CD8-positive, alpha-beta memory T cell (primary cell): Measurements from ENCODE around the gene KCNN3. TPM values are rescaled to one million over a fixed set of nuclear protein-coding genes. Genes with fewer than 3 reads are reported as not detected.

Experiments used
- CTCF ChIA-PET: fragments of 350-600 bp; sonication (Branson Sonifier 250); formaldehyde crosslinking; loops from one replicate; lab custom pipeline; 2021; ENCODE audit warnings: antibody characterized with exemption; lab: Charles Lee
- POLR2A ChIA-PET: fragments of 350-600 bp; sonication (Branson Sonifier 250); formaldehyde crosslinking; loops from one replicate; lab custom pipeline; 2021; ENCODE audit warnings: antibody characterized with exemption; lab: Charles Lee
- DNase-seq, 5 donors: peaks; one replicate each; pipeline versions ENCODE4 v3.0.0 to v3.0.0-alpha.2; 2020 to 2022; ENCODE audit warnings: mixed read lengths in 1 of 5
- H3K27ac ChIP-seq: one replicate; pipeline ENCODE4 v1.7.0; 2013; ENCODE audit warnings: low read depth, mild to moderate bottlenecking, low read length, moderate library complexity
- H3K27me3 ChIP-seq: 2 replicates; pipeline ENCODE4 v1.7.0; 2013; ENCODE audit warnings: low read length, mild to moderate bottlenecking; ENCODE audit not compliant: insufficient read depth, poor library complexity, severe bottlenecking
- H3K36me3 ChIP-seq: 2 replicates; pipeline ENCODE4 v1.7.0; 2013; ENCODE audit warnings: mild to moderate bottlenecking, low read length, moderate library complexity; ENCODE audit not compliant: insufficient read depth
- H3K4me1 ChIP-seq: 2 replicates; pipeline ENCODE4 v1.7.0; 2013; ENCODE audit warnings: mild to moderate bottlenecking, low read length, moderate library complexity; ENCODE audit not compliant: insufficient read depth
- H3K4me3 ChIP-seq: 2 replicates; pipeline ENCODE4 v1.7.0; 2013; ENCODE audit warnings: mild to moderate bottlenecking, low read length
- H3K9me3 ChIP-seq: 2 replicates; pipeline ENCODE4 v1.7.0; 2013; ENCODE audit warnings: mild to moderate bottlenecking, low read length
- H3K27ac Mint-ChIP-seq, 8 donors: one replicate each; pipeline ENCODE4 v1.8.0; 2020 to 2021; ENCODE audit warnings: mixed read lengths in 8 of 8, mild to moderate bottlenecking in 6 of 8, inconsistent platforms in 3 of 8, moderate library complexity in 3 of 8
- H3K27me3 Mint-ChIP-seq, 2 donors: one replicate each; pipeline ENCODE4 v1.8.0; 2020 to 2021; ENCODE audit warnings: mixed read lengths in 2 of 2, mild to moderate bottlenecking in 1 of 2, moderate library complexity in 1 of 2
- H3K36me3 Mint-ChIP-seq, 3 donors: one replicate each; pipeline ENCODE4 v1.8.0; 2020 to 2021; ENCODE audit warnings: mixed read lengths in 3 of 3, inconsistent platforms in 1 of 3, mild to moderate bottlenecking in 1 of 3
- H3K4me1 Mint-ChIP-seq, 3 donors: one replicate each; pipeline ENCODE4 v1.8.0; 2020 to 2021; ENCODE audit warnings: mixed read lengths in 3 of 3, inconsistent platforms in 1 of 3, mild to moderate bottlenecking in 1 of 3
- H3K4me3 Mint-ChIP-seq, 7 donors: one replicate each; pipeline ENCODE4 v1.8.0; 2020 to 2021; ENCODE audit warnings: mixed read lengths in 7 of 7, mild to moderate bottlenecking in 6 of 7, moderate library complexity in 4 of 7, inconsistent platforms in 2 of 7
- H3K9me3 Mint-ChIP-seq, 5 donors: one replicate each; pipeline ENCODE4 v1.8.0; 2020 to 2022; ENCODE audit warnings: mixed read lengths in 5 of 5, mild to moderate bottlenecking in 3 of 5, moderate library complexity in 2 of 5, inconsistent platforms in 1 of 5
- polyA plus RNA-seq: library from polyadenylated mRNA; unstranded; fragments of 300-500 nt; fragmentation: Illumina TruSeq; gene quantifications from one replicate; pipeline ENCODE4 v1.2.3, GENCODE V29; 2021
- total RNA-seq, 2 experiments: library from RNA; stranded (reverse); gene quantifications; one replicate each; pipeline ENCODE4 v1.2.3, GENCODE V29; 2021

Gene KCNN3
- total and polyA plus RNA-seq, 3 experiments from 2014 or later = 0.18 to 0.22 TPM; not detected in 1

- H3K4me1 Mint-ChIP-seq = peaks cover 9 to 12% (median 10%) of the 10 kb centered on the region in 3 donors
- Histone ChIP-seq H3K4me3 (no peak overlapping the region), H3K9me3 (no peaks in the 10 kb centered on the region), H3K27me3 (no peaks in the 10 kb centered on the region), H3K36me3 (no peaks in the 10 kb centered on the region), H3K27ac (no peak overlapping the region), H3K4me1 (peaks cover 12% of the 10 kb centered on the region)
- H3K9me3 Mint-ChIP-seq = no peaks in the 10 kb centered on the region
- CTCF ChIA-PET = no interaction called here
- POLR2A ChIA-PET = no interaction called here
- H3K4me3 Mint-ChIP-seq = no peak overlapping the region
- H3K27me3 Mint-ChIP-seq = peaks cover 17 to 31% of the 10 kb centered on the region in 2 donors
- no peaks in the 10 kb centered on the region for H3K36me3 Mint-ChIP-seq
- DNase-seq = no peak
- H3K27ac Mint-ChIP-seq = peak overlapping the region in 1 of 8 donors; percentile 56
Measured at GRCh38 chr1:154764181-154764580, 105.9 kb downstream of the KCNN3 start.

- no peaks in the 10 kb centered on the region for H3K27me3 ChIP-seq
- Mint-ChIP-seq H3K27me3 (peaks cover 13 to 25% of the 10 kb centered on the region in 2 donors), H3K4me1 (peaks cover 13 to 19% (median 14%) of the 10 kb centered on the region in 3 donors), H3K36me3 (no peaks in the 10 kb centered on the region), H3K4me3 (peak overlapping the region in 4 of 7 donors; percentile 10 to 66 (median 56)), H3K9me3 (no peaks in the 10 kb centered on the region), H3K27ac (no peak overlapping the region)
- H3K4me1 ChIP-seq = peaks cover 22% of the 10 kb centered on the region
- peak; percentile 76 to 86 (median 77) for DNase-seq
- no peak overlapping the region for H3K27ac ChIP-seq
- ChIA-PET CTCF (interaction anchor here (0.8 to 4.0 kb wide), 39 partner anchors 10 to 281 kb away, joined by 3 to 29 read pairs (median 4); no protein-coding TSS in a partner anchor), POLR2A (interaction anchor here (1.0 kb wide), 1 partner anchor 201 kb away, joined by 5 read pairs; no protein-coding TSS in a partner anchor)
- no peaks in the 10 kb centered on the region for H3K36me3 ChIP-seq
- H3K4me3 ChIP-seq = peak overlapping the region; percentile 39
- H3K9me3 ChIP-seq = no peaks in the 10 kb centered on the region
Measured at GRCh38 chr1:154760469-154760933, 109.6 kb downstream of the KCNN3 start.

GRCh38 chr1:154759793-154760192 lies 110.3 kb downstream of the KCNN3 start:
- DNase-seq = no peak
- Histone ChIP-seq H3K27me3 (no peaks in the 10 kb centered on the region), H3K9me3 (no peaks in the 10 kb centered on the region), H3K4me3 (no peak overlapping the region), H3K4me1 (peaks cover 22% of the 10 kb centered on the region), H3K36me3 (no peaks in the 10 kb centered on the region), H3K27ac (no peak overlapping the region)
- H3K36me3 Mint-ChIP-seq = no peaks in the 10 kb centered on the region
- H3K4me3 Mint-ChIP-seq = peak overlapping the region in 3 of 7 donors; percentile 41 to 71 (median 66)
- H3K27ac Mint-ChIP-seq = no peak overlapping the region
- POLR2A ChIA-PET = interaction anchor here (1.0 kb wide), 1 partner anchor 200 kb away, joined by 5 read pairs; no protein-coding TSS in a partner anchor
- H3K9me3 Mint-ChIP-seq = no peaks in the 10 kb centered on the region
- CTCF ChIA-PET = interaction anchor here (0.8 to 4.0 kb wide), 32 partner anchors 9 to 281 kb away, joined by 3 to 29 read pairs (median 4); no protein-coding TSS in a partner anchor
- peaks cover 13 to 19% (median 14%) of the 10 kb centered on the region in 3 donors for H3K4me1 Mint-ChIP-seq
- peaks cover 7 to 18% of the 10 kb centered on the region in 2 donors for H3K27me3 Mint-ChIP-seq

- Histone ChIP-seq H3K36me3 (no peaks in the 10 kb centered on the region), H3K9me3 (no peaks in the 10 kb centered on the region), H3K4me3 (no peak overlapping the region), H3K27me3 (no peaks in the 10 kb centered on the region), H3K27ac (no peak overlapping the region), H3K4me1 (peaks cover 22% of the 10 kb centered on the region)
- Mint-ChIP-seq H3K4me1 (peaks cover 13 to 19% (median 14%) of the 10 kb centered on the region in 3 donors), H3K27me3 (peaks cover 6 to 18% of the 10 kb centered on the region in 2 donors), H3K4me3 (peak overlapping the region; percentile 5 to 71 (median 44)), H3K36me3 (no peaks in the 10 kb centered on the region), H3K9me3 (no peaks in the 10 kb centered on the region), H3K27ac (peak overlapping the region in 3 of 8 donors; percentile 11 to 47 (median 35))
- DNase-seq = peak in 2 of 5 donors; percentile 21 to 61
- POLR2A ChIA-PET = interaction anchor here (0.6 kb wide), 1 partner anchor 32 kb away, joined by 6 read pairs; no protein-coding TSS in a partner anchor
- CTCF ChIA-PET = interaction anchor here (2.5 to 4.0 kb wide), 5 partner anchors 15 to 277 kb away, joined by 6 to 29 read pairs (median 16); no protein-coding TSS in a partner anchor
Measured at GRCh38 chr1:154759196-154759595, 110.9 kb downstream of the KCNN3 start.

- H3K36me3 ChIP-seq = no peaks in the 10 kb centered on the region
- Mint-ChIP-seq H3K36me3 (no peaks in the 10 kb centered on the region), H3K9me3 (no peaks in the 10 kb centered on the region), H3K4me1 (peaks cover 13 to 19% (median 14%) of the 10 kb centered on the region in 3 donors), H3K27ac (peak overlapping the region in 1 of 8 donors; percentile 69), H3K27me3 (peaks cover 7 to 15% of the 10 kb centered on the region in 2 donors), H3K4me3 (peak overlapping the region in 1 of 7 donors; percentile 23)
- no peak overlapping the region for H3K4me3 ChIP-seq
- no peak for DNase-seq
- POLR2A ChIA-PET = interaction anchor here (0.6 kb wide), 1 partner anchor 33 kb away, joined by 6 read pairs; no protein-coding TSS in a partner anchor
- CTCF ChIA-PET = interaction anchor here (4.0 kb wide), 1 partner anchor 198 kb away, joined by 28 read pairs; no protein-coding TSS in a partner anchor
- H3K4me1 ChIP-seq = peaks cover 22% of the 10 kb centered on the region
- no peaks in the 10 kb centered on the region for H3K9me3 ChIP-seq
- H3K27ac ChIP-seq = no peak overlapping the region
- no peaks in the 10 kb centered on the region for H3K27me3 ChIP-seq
Measured at GRCh38 chr1:154758346-154758745, 111.7 kb downstream of the KCNN3 start.

GRCh38 chr1:154756793-154757548 lies 113.1 kb downstream of the KCNN3 start:
- no peaks in the 10 kb centered on the region for H3K27me3 ChIP-seq
- Mint-ChIP-seq H3K9me3 (no peaks in the 10 kb centered on the region), H3K27me3 (peaks cover 6 to 11% of the 10 kb centered on the region in 2 donors), H3K4me3 (no peak overlapping the region), H3K27ac (no peak overlapping the region), H3K36me3 (no peaks in the 10 kb centered on the region), H3K4me1 (peaks cover 13 to 19% (median 14%) of the 10 kb centered on the region in 3 donors)
- ChIA-PET CTCF (no interaction called here), POLR2A (no interaction called here)
- DNase-seq = no peak
- H3K4me3 ChIP-seq = no peak overlapping the region
- peaks cover 22% of the 10 kb centered on the region for H3K4me1 ChIP-seq
- no peaks in the 10 kb centered on the region for H3K36me3 ChIP-seq
- H3K27ac ChIP-seq = no peak overlapping the region
- H3K9me3 ChIP-seq = no peaks in the 10 kb centered on the region

- Histone ChIP-seq H3K9me3 (no peaks in the 10 kb centered on the region), H3K27ac (no peak overlapping the region), H3K4me3 (no peak overlapping the region), H3K36me3 (no peaks in the 10 kb centered on the region), H3K4me1 (peaks cover 22% of the 10 kb centered on the region), H3K27me3 (no peaks in the 10 kb centered on the region)
- H3K27ac Mint-ChIP-seq = peak overlapping the region in 1 of 8 donors; percentile 89
- peaks cover 13 to 19% (median 14%) of the 10 kb centered on the region in 3 donors for H3K4me1 Mint-ChIP-seq
- ChIA-PET POLR2A (no interaction called here), CTCF (no interaction called here)
- no peaks in the 10 kb centered on the region for H3K9me3 Mint-ChIP-seq
- no peaks in the 10 kb centered on the region for H3K36me3 Mint-ChIP-seq
- H3K27me3 Mint-ChIP-seq = peaks cover 6 to 9% of the 10 kb centered on the region in 2 donors
- no peak overlapping the region for H3K4me3 Mint-ChIP-seq
- DNase-seq = no peak
Measured at GRCh38 chr1:154755858-154756730, 114.0 kb downstream of the KCNN3 start.
